ENCODE measurements around the gene TASP1. TPM values are rescaled to one million over a fixed set of nuclear protein-coding genes. Genes with fewer than 3 reads are reported as not detected.
"Not testable (repeated sequence)": the region's sequence is repeated elsewhere in the genome, so short reads cannot be mapped to it uniquely, and the experiment has no call there.

The TASP1 gene
- total RNA-seq, 4 donors from 2014 or later: 3.0 to 18.1 (median 12.9) TPM

- H3K9me3 ChIP-seq: peaks cover 15 to 17% of the 10 kb centered on the region in 2 donors
- no peaks in the 10 kb centered on the region for H3K36me3 ChIP-seq
- no peak overlapping the region for H3K4me3 ChIP-seq
- no peaks in the 10 kb centered on the region for H3K4me1 ChIP-seq
- no peaks in the 10 kb centered on the region for H3K27me3 ChIP-seq
- H3K27ac ChIP-seq: no peak overlapping the region
- in situ Hi-C loops (cut with MboI; ENCODE audit: low pct_ligation_motif_present in 1 of 4, low pct_unique_long_range_greater_than_20kb in 1 of 4, low sequenced_read_pairs in 3 of 4): no loop called here
- no peak for DNase-seq
- intact Hi-C loops (cut with DNase I; ENCODE audit: low total_unique reads): no loop called here
- TF ChIP-seq POLR2A (IDR thresholded peaks at IDR 0.05) (no peak), POLR2AphosphoS5 (IDR thresholded peaks at IDR 0.05) (no peak), CTCF (IDR thresholded peaks at IDR 0.05) (no peak), EP300 (IDR thresholded peaks at IDR 0.05; ENCODE audit: low read depth) (no peak)
These were observed 265.3 kb downstream of the TASP1 start for GRCh38 chr20:13373400-13373799.

GRCh38 chr20:13364278-13365170, 274.2 kb downstream of the TASP1 start:
- H3K4me1 ChIP-seq: no peaks in the 10 kb centered on the region
- in situ Hi-C loops (cut with MboI; ENCODE audit: low pct_ligation_motif_present in 1 of 4, low pct_unique_long_range_greater_than_20kb in 1 of 4, low sequenced_read_pairs in 3 of 4) (no loop called here), intact Hi-C loops (cut with DNase I; ENCODE audit: low total_unique reads) (no loop called here)
- no peak overlapping the region for H3K4me3 ChIP-seq
- no peaks in the 10 kb centered on the region for H3K27me3 ChIP-seq
- TF ChIP-seq POLR2A (IDR thresholded peaks at IDR 0.05) (no peak), EP300 (IDR thresholded peaks at IDR 0.05; ENCODE audit: low read depth) (no peak), POLR2AphosphoS5 (IDR thresholded peaks at IDR 0.05) (no peak), CTCF (IDR thresholded peaks at IDR 0.05) (no peak)
- DNase-seq: no peak
- no peak overlapping the region for H3K27ac ChIP-seq
- 85 to 86% methylated on average over 3 to 6 of the region's 6 CpGs for WGBS, 2 donors (ENCODE audit: low coverage in 1 of 2)
- H3K36me3 ChIP-seq: no peaks in the 10 kb centered on the region
- no peaks in the 10 kb centered on the region for H3K9me3 ChIP-seq

GRCh38 chr20:13363473-13363872, 275.3 kb downstream of the TASP1 start:
- intact Hi-C loops (cut with DNase I; ENCODE audit: low total_unique reads) (no loop called here), in situ Hi-C loops (cut with MboI; ENCODE audit: low pct_ligation_motif_present in 1 of 4, low pct_unique_long_range_greater_than_20kb in 1 of 4, low sequenced_read_pairs in 3 of 4) (no loop called here)
- no peak for TF ChIP-seq POLR2A (IDR thresholded peaks at IDR 0.05)
- no peak for TF ChIP-seq CTCF (IDR thresholded peaks at IDR 0.05)
- no peak for TF ChIP-seq POLR2AphosphoS5 (IDR thresholded peaks at IDR 0.05)
- TF ChIP-seq EP300 (IDR thresholded peaks at IDR 0.05; ENCODE audit: low read depth): no peak
- Histone ChIP-seq H3K27ac (no peak overlapping the region), H3K36me3 (no peaks in the 10 kb centered on the region), H3K27me3 (no peaks in the 10 kb centered on the region), H3K9me3 (no peaks in the 10 kb centered on the region), H3K4me3 (no peak overlapping the region), H3K4me1 (no peaks in the 10 kb centered on the region)
- no peak for DNase-seq

- DNase-seq; H3K9me3 ChIP-seq; H3K27me3 ChIP-seq; H3K4me3 ChIP-seq; H3K36me3 ChIP-seq; H3K27ac ChIP-seq; H3K4me1 ChIP-seq; in situ Hi-C loops (cut with MboI; ENCODE audit: low pct_ligation_motif_present in 1 of 4, low pct_unique_long_range_greater_than_20kb in 1 of 4, low sequenced_read_pairs in 3 of 4); intact Hi-C loops (cut with DNase I; ENCODE audit: low total_unique reads): not testable (repeated sequence)
- WGBS, 2 donors (ENCODE audit: low coverage in 1 of 2): 82 to 97% methylated on average over 2 to 3 of the region's 5 CpGs
These were observed 276.6 kb downstream of the TASP1 start for GRCh38 chr20:13362165-13362564.

GRCh38 chr20:13358936-13359335, 279.8 kb downstream of the TASP1 start:
- H3K27ac ChIP-seq; H3K4me3 ChIP-seq; H3K9me3 ChIP-seq; H3K4me1 ChIP-seq; H3K27me3 ChIP-seq; H3K36me3 ChIP-seq; DNase-seq; in situ Hi-C loops (cut with MboI; ENCODE audit: low pct_ligation_motif_present in 1 of 4, low pct_unique_long_range_greater_than_20kb in 1 of 4, low sequenced_read_pairs in 3 of 4); intact Hi-C loops (cut with DNase I; ENCODE audit: low total_unique reads): not testable (repeated sequence)
- WGBS, 2 donors (ENCODE audit: low coverage in 1 of 2): 89 to 95% methylated on average over 10 to 12 of the region's 12 CpGs

GRCh38 chr20:13357782-13358181, 280.9 kb downstream of the TASP1 start:
- intact Hi-C loops (cut with DNase I; ENCODE audit: low total_unique reads); H3K36me3 ChIP-seq: not testable (repeated sequence)

More at GRCh38 chr20:13357782-13358181, 280.9 kb downstream of the TASP1 start:
- 76 to 90% methylated on average over 4 to 6 of the region's 6 CpGs for WGBS, 2 donors (ENCODE audit: low coverage in 1 of 2)
- H3K27me3 ChIP-seq; H3K4me1 ChIP-seq; H3K4me3 ChIP-seq; in situ Hi-C loops (cut with MboI; ENCODE audit: low pct_ligation_motif_present in 1 of 4, low pct_unique_long_range_greater_than_20kb in 1 of 4, low sequenced_read_pairs in 3 of 4); DNase-seq; H3K9me3 ChIP-seq; H3K27ac ChIP-seq: not testable (repeated sequence)

Data from transverse colon (tissue), 4 donors.